ENCODE data around the gene NAT9. TPM values are rescaled to one million over a fixed set of nuclear protein-coding genes. Genes with fewer than 3 reads are reported as not detected.

Gene NAT9
- total and polyA plus RNA-seq, 2 donors (not counting 1 experiment from before 2014, with no cell fraction given): 34.7 to 39.6 TPM

GRCh38 chr17:74761419-74761818 is 14.7 kb downstream of the NAT9 start:
- no peaks in the 10 kb centered on the region for H4K20me1 ChIP-seq (ENCODE audit: control insufficient read depth, extremely low read depth, insufficient read depth, low read length)
- H3K4me2 ChIP-seq (ENCODE audit: extremely low read depth, insufficient read depth, low read length): no peak overlapping the region
- H3K9ac ChIP-seq (ENCODE audit: insufficient read depth, low read length): no peak overlapping the region
- no peaks in the 10 kb centered on the region for H3K9me3 ChIP-seq (ENCODE audit: control insufficient read depth, insufficient read depth, low read depth, low read length)
- H3K27ac ChIP-seq (ENCODE audit: insufficient read depth, low read length): no peak overlapping the region
- H3K27me3 ChIP-seq (ENCODE audit: control insufficient read depth, insufficient read depth, low read length): no peaks in the 10 kb centered on the region
- H3K4me1 ChIP-seq (ENCODE audit: control insufficient read depth, extremely low read depth, insufficient read depth, low read length): peaks cover 13% of the 10 kb centered on the region
- no peak for DNase-seq (ENCODE audit: low read depth in 2 of 2)
- TF ChIP-seq EZH2 (IDR thresholded peaks at IDR 0.05; ENCODE audit: low read length, missing control alignments): no peak
- no peak for TF ChIP-seq CTCF (conservative IDR thresholded peaks at IDR 0.05 in 1 of 2, IDR thresholded peaks at IDR 0.05 in 1 of 2; ENCODE audit: low read depth in 1 of 2, low read length in 2 of 2)
- H3K79me2 ChIP-seq (ENCODE audit: control insufficient read depth, insufficient read depth, low read length): no peaks in the 10 kb centered on the region
- H3K36me3 ChIP-seq (ENCODE audit: control insufficient read depth, insufficient read depth, low read length): no peaks in the 10 kb centered on the region
- H2AFZ ChIP-seq (ENCODE audit: low read length): no peak overlapping the region
- no peak overlapping the region for H3K4me3 ChIP-seq (replicated peaks in 1 of 4; ENCODE audit: control extremely low read depth in 1 of 4, insufficient read depth in 1 of 4, low read depth in 3 of 4, low read length in 4 of 4)

- no peak overlapping the region for H3K4me3 ChIP-seq (replicated peaks in 1 of 4; ENCODE audit: control extremely low read depth in 1 of 4, insufficient read depth in 1 of 4, low read depth in 3 of 4, low read length in 4 of 4)
- DNase-seq (ENCODE audit: low read depth in 2 of 2): no peak
- no peaks in the 10 kb centered on the region for H3K27me3 ChIP-seq (ENCODE audit: control insufficient read depth, insufficient read depth, low read length)
- no peak overlapping the region for H2AFZ ChIP-seq (ENCODE audit: low read length)
- no peak overlapping the region for H3K4me2 ChIP-seq (ENCODE audit: extremely low read depth, insufficient read depth, low read length)
- H4K20me1 ChIP-seq (ENCODE audit: control insufficient read depth, extremely low read depth, insufficient read depth, low read length): no peaks in the 10 kb centered on the region
- no peak overlapping the region for H3K9ac ChIP-seq (ENCODE audit: insufficient read depth, low read length)
- peaks cover 13% of the 10 kb centered on the region for H3K4me1 ChIP-seq (ENCODE audit: control insufficient read depth, extremely low read depth, insufficient read depth, low read length)
- H3K36me3 ChIP-seq (ENCODE audit: control insufficient read depth, insufficient read depth, low read length): no peaks in the 10 kb centered on the region
- no peak for TF ChIP-seq EZH2 (IDR thresholded peaks at IDR 0.05; ENCODE audit: low read length, missing control alignments)
- TF ChIP-seq CTCF (conservative IDR thresholded peaks at IDR 0.05 in 1 of 2, IDR thresholded peaks at IDR 0.05 in 1 of 2; ENCODE audit: low read depth in 1 of 2, low read length in 2 of 2): no peak
- no peaks in the 10 kb centered on the region for H3K79me2 ChIP-seq (ENCODE audit: control insufficient read depth, insufficient read depth, low read length)
- H3K9me3 ChIP-seq (ENCODE audit: control insufficient read depth, insufficient read depth, low read depth, low read length): no peaks in the 10 kb centered on the region
- H3K27ac ChIP-seq (ENCODE audit: insufficient read depth, low read length): no peak overlapping the region
Measured at GRCh38 chr17:74760404-74761105, 15.6 kb downstream of the NAT9 start.

- TF ChIP-seq EZH2 (IDR thresholded peaks at IDR 0.05; ENCODE audit: low read length, missing control alignments) (no peak), CTCF (conservative IDR thresholded peaks at IDR 0.05 in 1 of 2, IDR thresholded peaks at IDR 0.05 in 1 of 2; ENCODE audit: low read depth in 1 of 2, low read length in 2 of 2) (no peak)
- H3K27me3 ChIP-seq (ENCODE audit: control insufficient read depth, insufficient read depth, low read length): no peaks in the 10 kb centered on the region
- no peak overlapping the region for H3K27ac ChIP-seq (ENCODE audit: insufficient read depth, low read length)
- H3K4me3 ChIP-seq (replicated peaks in 1 of 4; ENCODE audit: control extremely low read depth in 1 of 4, insufficient read depth in 1 of 4, low read depth in 3 of 4, low read length in 4 of 4): no peak overlapping the region
- no peak overlapping the region for H3K9ac ChIP-seq (ENCODE audit: insufficient read depth, low read length)
- H3K9me3 ChIP-seq (ENCODE audit: control insufficient read depth, insufficient read depth, low read depth, low read length): no peaks in the 10 kb centered on the region
- no peak overlapping the region for H2AFZ ChIP-seq (ENCODE audit: low read length)
- no peak overlapping the region for H3K4me2 ChIP-seq (ENCODE audit: extremely low read depth, insufficient read depth, low read length)
- no peaks in the 10 kb centered on the region for H4K20me1 ChIP-seq (ENCODE audit: control insufficient read depth, extremely low read depth, insufficient read depth, low read length)
- peaks cover 13% of the 10 kb centered on the region for H3K4me1 ChIP-seq (ENCODE audit: control insufficient read depth, extremely low read depth, insufficient read depth, low read length)
- H3K36me3 ChIP-seq (ENCODE audit: control insufficient read depth, insufficient read depth, low read length): no peaks in the 10 kb centered on the region
- no peak for DNase-seq (ENCODE audit: low read depth in 2 of 2)
- no peaks in the 10 kb centered on the region for H3K79me2 ChIP-seq (ENCODE audit: control insufficient read depth, insufficient read depth, low read length)
Measured at GRCh38 chr17:74759941-74760340, 16.2 kb downstream of the NAT9 start.
